GM12891 (cell line): ENCODE results near the gene C1orf116.

ENCODE experiments used
- POLR2A ChIP-seq: IDR thresholded peaks from 2 replicates; pipeline ENCODE4 v1.6.1; 2011; ENCODE audit warnings: low read depth, low read length, control low read depth
- POLR2AphosphoS5 ChIP-seq: IDR thresholded peaks from 2 replicates; pipeline ENCODE4 v1.6.1; 2011; ENCODE audit warnings: low read depth, low read length, control low read depth
- TAF1 ChIP-seq: IDR thresholded peaks from 2 replicates; pipeline ENCODE4 v1.6.1; 2011; ENCODE audit warnings: low read depth, low read length, control low read depth

GRCh38 chr1:207010726-207011125 lies 21.8 kb downstream of the C1orf116 start:
- TF ChIP-seq POLR2A, result no peak
- TF ChIP-seq POLR2AphosphoS5, result no peak
- no peak for TF ChIP-seq TAF1
